ENCODE measurements around the gene COL9A2. TPM values are rescaled to one million over a fixed set of nuclear protein-coding genes. Genes with fewer than 3 reads are reported as not detected.
A peak's percentile ranks its signal among the peaks of the same experiment; 100 is the strongest.
"Not testable (repeated sequence)": the region's sequence is repeated elsewhere in the genome, so short reads cannot be mapped to it uniquely, and the experiment has no call there.

Gene COL9A2
- total RNA-seq, 4 donors from 2014 or later = 1.6 to 15.6 (median 9.0) TPM

GRCh38 chr1:40341491-40342380 lies 24.6 kb upstream of the COL9A2 start:
- ATAC-seq (ENCODE audit: low FRiP score) = no peak
- TF ChIP-seq CTCF (IDR thresholded peaks at IDR 0.05) = no peak
- DNase-seq (ENCODE audit: low spot score) = no peak

GRCh38 chr1:40339420-40340323 lies 22.6 kb upstream of the COL9A2 start:
- ATAC-seq (ENCODE audit: low FRiP score) = no peak
- DNase-seq (ENCODE audit: low spot score) = no peak
- no peak for TF ChIP-seq CTCF (IDR thresholded peaks at IDR 0.05)

GRCh38 chr1:40338745-40339419 lies 21.8 kb upstream of the COL9A2 start:
- peak; percentile 60 for ATAC-seq (ENCODE audit: low FRiP score)
- DNase-seq (ENCODE audit: low spot score) = peak; percentile 75
- TF ChIP-seq CTCF (IDR thresholded peaks at IDR 0.05) = peak in 2 of 3 donors; percentile 26 to 68

- ATAC-seq (ENCODE audit: low FRiP score) (no peak), DNase-seq (ENCODE audit: low spot score) (no peak)
- TF ChIP-seq CTCF (IDR thresholded peaks at IDR 0.05) = no peak
Measured at GRCh38 chr1:40337443-40337842, 20.4 kb upstream of the COL9A2 start.

- TF ChIP-seq CTCF (IDR thresholded peaks at IDR 0.05) = no peak
- ATAC-seq (ENCODE audit: low FRiP score) (no peak), DNase-seq (ENCODE audit: low spot score) (no peak)
Measured at GRCh38 chr1:40332695-40333094, 15.6 kb upstream of the COL9A2 start.

- not testable (repeated sequence) for ATAC-seq (ENCODE audit: low FRiP score); DNase-seq (ENCODE audit: low spot score)
Measured at GRCh38 chr1:40331403-40331802, 14.3 kb upstream of the COL9A2 start.
